MM.1S (cell line): ENCODE data around the gene G6PD.

Experiments used
- DNase-seq: peaks from one replicate; pipeline ENCODE4 v3.0.0-alpha.2; 2015
- H2AFZ ChIP-seq: fragments of 300-600 bp; sonication (generic); 2 replicates; pipeline ENCODE4 v1.6.0; 2016; ENCODE audit warnings: antibody characterized with exemption, low read length
- H3F3A ChIP-seq: fragments of 300-600 bp; sonication (generic); 2 replicates; pipeline ENCODE4 v1.6.1; 2016; ENCODE audit warnings: mild to moderate bottlenecking, antibody characterized with exemption, low read length, moderate library complexity, mixed read lengths; ENCODE audit not compliant: insufficient read depth
- H3K27ac ChIP-seq: fragments of 300-600 bp; sonication (generic); 2 replicates; pipeline ENCODE4 v1.5.1; 2016; ENCODE audit warnings: mild to moderate bottlenecking, low read length
- H3K27me3 ChIP-seq: fragments of 300-600 bp; sonication (generic); replicated peaks from 2 replicates; pipeline ENCODE4 v1.6.0; 2016; ENCODE audit warnings: low read length; ENCODE audit not compliant: insufficient read depth
- H3K36me3 ChIP-seq: fragments of 300-600 bp; sonication (generic); replicated peaks from 2 replicates; pipeline ENCODE4 v1.6.1; 2016; ENCODE audit warnings: mild to moderate bottlenecking, low read length, mixed read lengths; ENCODE audit not compliant: insufficient read depth
- H3K4me1 ChIP-seq: fragments of 300-600 bp; sonication (generic); 2 replicates; pipeline ENCODE4 v1.6.1; 2016; ENCODE audit warnings: low read length, mixed read lengths
- H3K4me2 ChIP-seq: fragments of 300-600 bp; sonication (generic); 2 replicates; pipeline ENCODE4 v1.6.0; 2016; ENCODE audit warnings: low read depth, low read length
- H3K4me3 ChIP-seq: fragments of 300-600 bp; sonication (generic); 2 replicates; pipeline ENCODE4 v1.5.1; 2016; ENCODE audit warnings: low read length, mixed read lengths
- H3K79me2 ChIP-seq: fragments of 300-600 bp; sonication (generic); 2 replicates; pipeline ENCODE4 v1.6.1; 2016; ENCODE audit warnings: mixed run types, low read length, mixed read lengths
- H3K9ac ChIP-seq: fragments of 300-600 bp; sonication (generic); 2 replicates; pipeline ENCODE4 v1.6.1; 2016; ENCODE audit warnings: low read length, mixed read lengths
- H3K9me2 ChIP-seq: fragments of 300-600 bp; sonication (generic); replicated peaks from 2 replicates; pipeline ENCODE4 v1.6.1; 2016; ENCODE audit warnings: mild to moderate bottlenecking, low read length, mixed read lengths; ENCODE audit not compliant: insufficient read depth
- H3K9me3 ChIP-seq: fragments of 300-600 bp; sonication (generic); replicated peaks from 2 replicates; pipeline ENCODE4 v1.6.1; 2016; ENCODE audit warnings: mild to moderate bottlenecking, low read length, mixed read lengths; ENCODE audit not compliant: insufficient read depth
- H4K20me1 ChIP-seq: fragments of 300-600 bp; sonication (generic); 2 replicates; pipeline ENCODE4 v1.6.1; 2016; ENCODE audit warnings: mild to moderate bottlenecking, low read length, moderate library complexity, mixed read lengths; ENCODE audit not compliant: insufficient read depth
- EZH2 ChIP-seq: fragments of 300-600 bp; sonication (generic); optimal IDR thresholded peaks from 2 replicates; pipeline ENCODE3; 2017; ENCODE audit warnings: low read depth, mild to moderate bottlenecking, antibody characterized with exemption, low read length, mixed read lengths
- EZH2phosphoT487 ChIP-seq: fragments of 300-600 bp; sonication (generic); IDR thresholded peaks from 2 replicates; pipeline ENCODE4 v1.6.1; 2018; ENCODE audit warnings: antibody characterized with exemption, low read length
- TF ChIP-seq, protein P1 (sequence below): fragments of 300-600 bp; sonication (generic); IDR thresholded peaks from 2 replicates; pipeline ENCODE4 v1.5.1; 2016; ENCODE audit warnings: antibody characterized with exemption, low read length, mixed read lengths

The G6PD gene

DNA sequence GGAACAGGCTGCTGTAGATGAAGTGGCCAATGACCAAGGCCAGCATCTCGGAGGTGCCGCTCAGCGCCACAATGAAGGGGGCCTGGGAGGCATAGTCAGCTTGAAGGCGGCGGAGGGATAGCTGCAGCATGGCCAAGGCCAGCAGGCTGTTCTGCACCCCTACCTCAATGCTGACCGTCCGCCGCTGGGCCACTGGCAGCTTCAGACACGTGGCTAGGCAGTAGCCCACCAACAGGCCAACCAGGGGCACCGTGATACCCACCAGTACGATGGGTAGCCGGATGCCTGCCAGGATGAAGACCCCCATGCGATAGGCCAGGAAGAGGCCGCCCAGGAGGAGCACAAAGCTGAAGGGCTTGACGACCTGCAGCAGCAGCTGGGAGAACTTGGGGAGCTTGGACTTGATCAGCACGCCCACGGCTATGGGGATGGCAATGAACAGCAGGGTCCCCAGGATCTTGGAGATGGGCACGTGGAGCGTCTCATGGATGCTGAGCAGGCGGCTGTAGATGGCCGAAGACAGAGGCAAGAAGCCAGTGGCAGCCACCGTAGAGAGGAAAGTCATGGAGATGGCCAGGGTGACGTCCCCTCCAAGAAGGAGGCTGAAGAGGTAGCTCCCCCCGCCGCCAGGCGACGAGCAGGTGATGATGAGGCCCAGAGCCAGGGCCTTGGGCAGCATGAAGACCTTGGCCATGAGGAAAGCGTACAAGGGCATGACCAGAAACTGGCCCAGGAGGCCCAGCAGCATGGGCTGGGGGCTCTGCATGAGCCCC is 58.9 kb downstream of the G6PD start:
- no peak overlapping the region for H2AFZ ChIP-seq
- H3K79me2 ChIP-seq, result peaks cover 32% of the 10 kb centered on the region
- no peaks in the 10 kb centered on the region for H3K27me3 ChIP-seq
- no peak for DNase-seq
- no peak overlapping the region for H3K9ac ChIP-seq
- no peaks in the 10 kb centered on the region for H3K9me2 ChIP-seq
- H3K27ac ChIP-seq, result no peak overlapping the region
- no peaks in the 10 kb centered on the region for H3K9me3 ChIP-seq
- peaks cover 3% of the 10 kb centered on the region for H3F3A ChIP-seq
- no peaks in the 10 kb centered on the region for H4K20me1 ChIP-seq
- 0 out of 2 replicates have a peak, but pooled peaks cover 4% of the 10 kb centered on the region for H3K4me1 ChIP-seq
- H3K36me3 ChIP-seq, result no peaks in the 10 kb centered on the region; the same call in 1 of the 2 replicates
- H3K4me3 ChIP-seq, result no peak overlapping the region
- TF ChIP-seq EZH2 (no peak), EZH2phosphoT487 (no peak)
- TF ChIP-seq, protein P1, sequence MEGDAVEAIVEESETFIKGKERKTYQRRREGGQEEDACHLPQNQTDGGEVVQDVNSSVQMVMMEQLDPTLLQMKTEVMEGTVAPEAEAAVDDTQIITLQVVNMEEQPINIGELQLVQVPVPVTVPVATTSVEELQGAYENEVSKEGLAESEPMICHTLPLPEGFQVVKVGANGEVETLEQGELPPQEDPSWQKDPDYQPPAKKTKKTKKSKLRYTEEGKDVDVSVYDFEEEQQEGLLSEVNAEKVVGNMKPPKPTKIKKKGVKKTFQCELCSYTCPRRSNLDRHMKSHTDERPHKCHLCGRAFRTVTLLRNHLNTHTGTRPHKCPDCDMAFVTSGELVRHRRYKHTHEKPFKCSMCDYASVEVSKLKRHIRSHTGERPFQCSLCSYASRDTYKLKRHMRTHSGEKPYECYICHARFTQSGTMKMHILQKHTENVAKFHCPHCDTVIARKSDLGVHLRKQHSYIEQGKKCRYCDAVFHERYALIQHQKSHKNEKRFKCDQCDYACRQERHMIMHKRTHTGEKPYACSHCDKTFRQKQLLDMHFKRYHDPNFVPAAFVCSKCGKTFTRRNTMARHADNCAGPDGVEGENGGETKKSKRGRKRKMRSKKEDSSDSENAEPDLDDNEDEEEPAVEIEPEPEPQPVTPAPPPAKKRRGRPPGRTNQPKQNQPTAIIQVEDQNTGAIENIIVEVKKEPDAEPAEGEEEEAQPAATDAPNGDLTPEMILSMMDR, result no peak
- H3K4me2 ChIP-seq, result no peak overlapping the region

DNA sequence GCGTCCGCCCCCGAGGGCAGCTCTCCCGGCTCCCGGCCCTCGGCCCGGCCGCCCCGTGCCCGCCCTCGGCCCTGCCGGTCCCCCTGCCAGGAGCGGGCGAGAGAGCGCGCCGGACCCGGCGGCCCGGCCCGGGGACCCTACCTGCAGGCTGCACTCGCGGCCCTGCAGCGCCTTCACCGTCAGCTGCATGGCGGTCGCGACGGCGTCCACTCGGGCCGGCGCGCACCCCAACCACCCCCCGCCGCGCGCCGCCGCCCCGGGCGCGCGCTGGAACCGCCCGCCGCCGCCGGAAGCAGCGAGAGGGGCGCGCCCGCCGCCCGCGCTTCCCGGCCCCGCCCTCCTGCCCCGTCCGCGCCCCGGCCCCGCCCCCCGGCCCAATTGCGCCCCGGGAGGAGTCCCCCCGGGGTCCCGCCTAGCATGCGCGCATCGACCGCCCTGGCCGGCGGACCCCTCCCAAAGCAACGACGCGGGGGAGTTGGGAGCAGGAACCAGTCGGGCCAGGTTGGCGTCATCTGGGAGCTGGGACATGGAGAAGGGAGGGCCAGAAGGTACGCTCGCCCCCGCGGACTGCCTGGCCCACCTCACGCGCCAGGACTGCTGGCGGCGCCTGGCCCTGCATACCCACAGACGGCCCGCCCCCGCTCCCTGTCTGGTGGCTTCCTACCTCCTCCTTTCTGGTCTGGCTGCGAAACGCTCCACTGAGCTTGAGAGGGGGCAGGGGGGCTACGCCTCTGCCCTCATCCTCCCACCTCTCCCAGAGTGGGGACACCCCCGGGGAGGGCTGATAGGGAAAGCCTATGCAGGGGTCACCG is 60.0 kb downstream of the G6PD start, which contains the start of gene UBL4A:
UBL4A (minus strand) TSS at position 220 of the 812 bp plus-strand sequence; CDS start at position 189, 31 bp downstream.
- no peak within 1 kb of the TSS for H2AFZ ChIP-seq
- no peaks in the 10 kb centered on the region; the same call in 1 of the 2 replicates for H3K36me3 ChIP-seq
- H3K4me3 ChIP-seq, result peak within 1 kb of the TSS; percentile 65
- no peaks in the 10 kb centered on the region for H3K9me3 ChIP-seq
- H3F3A ChIP-seq, result peaks cover 3% of the 10 kb centered on the region
- H3K4me1 ChIP-seq, result 0 out of 2 replicates have a peak, but pooled peaks cover 4% of the 10 kb centered on the region
- H3K4me2 ChIP-seq, result peak within 1 kb of the TSS; percentile 70
- H3K9me2 ChIP-seq, result no peaks in the 10 kb centered on the region
- peak; percentile 41 for DNase-seq
- H3K9ac ChIP-seq, result peak within 1 kb of the TSS; percentile 78
- no peaks in the 10 kb centered on the region for H4K20me1 ChIP-seq
- H3K27me3 ChIP-seq, result no peaks in the 10 kb centered on the region
- TF ChIP-seq EZH2phosphoT487 (no peak), EZH2 (no peak)
- TF ChIP-seq, protein P1, result no peak
- 0 out of 2 replicates have a peak within 1 kb of the TSS, but pooled peaks have one; percentile 13 for H3K27ac ChIP-seq
- peaks cover 32% of the 10 kb centered on the region for H3K79me2 ChIP-seq

DNA sequence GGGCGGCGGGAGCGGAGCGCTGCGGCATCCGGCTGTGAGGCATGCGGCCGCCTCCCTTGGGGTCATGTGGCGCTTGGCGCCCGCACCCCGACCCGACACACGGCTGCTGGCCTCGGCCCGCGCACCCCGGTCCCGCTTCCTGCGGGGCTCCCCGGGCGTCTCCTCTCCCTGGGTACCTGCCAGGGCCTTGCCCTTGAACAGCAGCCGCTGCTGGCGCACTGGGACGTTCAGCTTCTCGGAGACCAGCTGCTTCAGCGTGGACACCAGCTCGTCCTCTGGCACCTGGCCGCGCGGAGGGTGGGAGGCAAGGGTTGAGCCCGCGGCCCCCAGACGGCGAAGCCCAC is 60.6 kb downstream of the G6PD start:
- 0 out of 2 replicates have a peak overlapping the region, but pooled peaks have one; percentile 13 for H3K27ac ChIP-seq
- no peaks in the 10 kb centered on the region for H3K27me3 ChIP-seq
- H3K9me2 ChIP-seq, result no peaks in the 10 kb centered on the region
- H3K9ac ChIP-seq, result peak overlapping the region; percentile 78
- peak; percentile 18 for DNase-seq
- H3K4me3 ChIP-seq, result peak overlapping the region; percentile 65
- H3K79me2 ChIP-seq, result peaks cover 32% of the 10 kb centered on the region
- H3K36me3 ChIP-seq, result no peaks in the 10 kb centered on the region; the same call in 1 of the 2 replicates
- no peaks in the 10 kb centered on the region for H4K20me1 ChIP-seq
- H3K4me2 ChIP-seq, result peak overlapping the region; percentile 70
- TF ChIP-seq, protein P1, result no peak
- TF ChIP-seq EZH2phosphoT487, result no peak
- no peak for TF ChIP-seq EZH2
- H3K4me1 ChIP-seq, result 0 out of 2 replicates have a peak, but pooled peaks cover 4% of the 10 kb centered on the region
- H3F3A ChIP-seq, result peaks cover 3% of the 10 kb centered on the region
- no peak overlapping the region for H2AFZ ChIP-seq
- no peaks in the 10 kb centered on the region for H3K9me3 ChIP-seq
